GM18499 (cell line): ENCODE data around the gene SLC7A14.

Experiments used
- ATAC-seq: cut with Tn5 transposase; IDR thresholded peaks from one replicate; pipeline ENCODE4 v1.9.1; 2021; ENCODE audit warnings: moderate number of reproducible peaks; ENCODE audit not compliant: insufficient read depth, unreplicated experiment

Gene SLC7A14

DNA sequence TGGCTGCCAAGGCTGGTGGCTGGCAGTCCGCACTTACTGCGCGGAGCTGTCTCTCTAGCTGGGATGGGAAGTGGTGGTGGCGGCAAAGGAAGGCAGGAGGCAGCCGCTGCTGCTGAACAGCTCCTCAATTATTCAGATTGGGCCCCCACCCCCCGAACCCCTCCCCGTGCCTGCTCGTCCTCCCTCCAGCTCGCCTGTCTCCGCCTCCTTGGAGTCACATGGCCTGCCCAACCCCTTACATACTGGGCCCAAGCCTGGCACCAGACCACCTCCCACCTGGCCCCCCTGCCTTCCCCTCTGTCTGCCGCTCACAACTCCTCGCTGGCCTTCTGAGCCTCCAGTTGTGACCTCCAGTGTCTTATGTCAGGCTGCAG, at the start of gene SLC7A14:
Gene SLC7A14 (minus strand): TSS at position 139 of the 374 bp plus-strand sequence. CDS start 59,139 bp downstream, outside the sequence.
- no peak for ATAC-seq

DNA sequence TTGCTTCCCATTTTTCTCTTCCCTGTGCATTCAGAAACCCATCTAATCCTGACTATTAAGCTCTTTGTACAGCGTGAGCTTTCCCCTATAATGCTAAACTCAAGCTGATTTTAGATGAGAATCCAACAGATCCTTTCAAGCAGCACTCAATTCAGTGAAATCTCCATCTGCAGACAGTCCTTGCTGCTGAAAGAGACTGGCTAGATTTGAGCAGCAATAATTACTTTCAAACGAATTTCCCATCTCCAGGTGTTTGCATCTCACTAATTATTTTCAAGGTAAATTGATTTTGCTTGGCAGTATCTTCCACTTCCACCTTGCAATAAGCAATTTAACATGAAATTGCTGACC, 49.5 kb upstream of the SLC7A14 start:
- ATAC-seq: no peak

GRCh38 chr3:170634663-170635384, 48.9 kb upstream of the SLC7A14 start:
- peak; percentile 56 for ATAC-seq

GRCh38 chr3:170633573-170633972, 47.7 kb upstream of the SLC7A14 start:
- no peak for ATAC-seq

- peak; percentile 79 for ATAC-seq
These were observed 46.9 kb upstream of the SLC7A14 start for GRCh38 chr3:170632780-170633179.

GRCh38 chr3:170631755-170632488, 46.0 kb upstream of the SLC7A14 start:
- ATAC-seq: no peak

DNA sequence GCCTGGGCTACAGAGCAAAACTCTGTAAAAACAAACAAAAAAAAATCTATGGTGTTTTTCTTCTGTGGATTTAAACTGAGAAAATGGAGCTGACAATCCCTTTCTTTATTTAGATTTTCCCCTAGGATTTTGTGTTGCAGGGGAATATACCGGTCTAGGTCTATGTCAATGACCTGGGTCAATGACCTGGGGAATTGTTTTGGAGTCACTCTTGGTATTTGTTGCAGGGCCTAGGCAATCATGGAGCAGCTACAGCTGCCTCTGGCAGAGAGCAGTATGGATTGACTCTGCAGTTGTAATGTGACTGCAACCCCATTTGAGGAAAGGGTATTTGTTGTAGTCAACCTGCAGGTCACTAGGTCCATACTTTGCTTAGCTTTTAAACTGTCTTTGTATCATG, 37.6 kb upstream of the SLC7A14 start:
- no peak for ATAC-seq

DNA sequence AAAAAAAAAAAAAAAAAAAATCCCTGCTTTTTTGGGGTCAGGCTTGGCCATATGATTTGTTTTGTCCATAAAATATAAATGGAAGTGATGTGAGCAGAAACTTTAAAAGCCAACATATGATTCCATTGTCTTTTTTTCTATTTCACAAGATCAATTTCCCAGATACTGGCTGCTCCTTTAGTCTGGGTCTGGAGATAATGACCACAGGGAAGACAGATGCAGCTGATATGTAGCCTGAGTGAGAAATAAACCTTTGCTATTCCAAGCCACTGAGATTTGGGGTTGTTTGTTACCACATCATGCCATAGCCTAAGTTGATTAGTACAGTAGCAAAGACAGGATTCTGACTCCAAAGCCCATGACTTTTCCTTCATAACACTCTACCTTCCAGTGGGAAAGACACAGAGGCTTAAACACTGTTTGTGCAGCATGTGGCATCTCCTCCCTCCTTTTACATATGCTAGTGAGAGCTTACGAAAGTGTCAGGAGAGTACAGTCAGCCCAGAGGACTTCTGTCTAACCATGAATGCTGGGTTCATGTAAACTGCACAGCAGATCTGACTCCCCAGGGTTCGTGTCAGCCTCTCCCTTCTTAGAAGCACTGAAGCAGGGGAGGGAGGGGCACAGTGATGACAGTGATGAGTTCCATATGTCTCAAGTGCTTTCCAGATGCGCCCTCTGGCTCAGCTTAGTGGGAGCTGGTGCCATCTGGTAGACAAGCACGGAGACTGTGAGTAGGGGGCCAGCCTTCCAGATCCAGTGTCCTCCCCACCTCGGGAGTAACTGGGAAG, 36.7 kb upstream of the SLC7A14 start:
- ATAC-seq: no peak

DNA sequence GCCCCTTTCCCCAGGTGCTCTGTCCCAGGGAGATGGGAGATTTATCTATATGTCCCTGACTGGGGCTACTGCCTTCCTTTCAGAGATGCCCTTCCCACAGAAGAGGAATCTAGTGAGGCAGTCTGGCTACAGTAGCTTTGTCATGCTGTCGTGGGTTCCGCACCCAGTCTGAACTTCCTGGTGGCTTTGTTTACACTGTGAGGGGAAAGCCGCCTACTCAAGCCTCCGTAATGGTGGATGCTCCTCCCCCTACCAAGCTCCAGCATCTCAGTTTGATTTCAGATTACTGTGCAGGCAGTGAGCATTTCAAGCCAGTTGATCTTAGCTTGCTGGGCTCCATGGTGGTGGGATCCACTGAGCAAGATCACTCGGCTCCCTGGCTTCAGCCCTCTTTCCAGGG, 35.4 kb upstream of the SLC7A14 start:
- no peak for ATAC-seq

DNA sequence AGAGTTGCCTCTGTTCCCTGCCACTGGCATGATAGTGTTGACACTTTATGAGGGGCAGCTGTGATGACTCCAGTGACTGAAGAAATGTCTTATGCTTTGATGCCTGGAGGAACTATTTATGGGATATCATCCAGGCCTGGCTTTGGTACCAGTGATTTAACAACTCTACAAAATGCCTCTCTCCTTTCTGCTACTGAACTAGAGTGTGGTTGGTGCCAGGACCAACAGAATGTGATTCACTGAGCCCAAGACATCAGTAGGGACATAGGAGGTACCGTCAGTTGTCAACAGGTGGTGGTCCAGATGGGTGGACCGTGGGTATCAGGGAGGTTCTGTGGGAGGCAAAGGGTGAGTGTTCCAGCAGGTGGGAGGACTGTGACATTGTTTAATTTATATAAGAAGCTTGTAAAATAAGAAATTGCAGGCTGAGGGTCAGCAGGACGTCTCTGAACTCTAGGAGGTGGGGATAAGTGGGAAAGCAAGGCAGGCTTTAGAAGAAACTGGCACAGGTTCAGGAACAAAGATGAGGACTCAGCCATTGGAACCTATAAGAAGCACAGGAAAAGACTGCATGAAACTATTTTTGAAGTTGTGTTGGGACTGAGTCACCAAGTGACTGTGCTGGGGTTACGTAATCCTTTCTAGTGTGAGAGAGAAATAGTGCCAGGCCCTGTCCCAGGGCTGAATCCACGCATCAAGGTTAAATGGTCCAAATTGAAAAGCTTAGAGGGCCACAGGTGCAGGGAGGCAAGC, 28.5 kb upstream of the SLC7A14 start:
- no peak for ATAC-seq

- ATAC-seq: no peak
These were observed 25.9 kb upstream of the SLC7A14 start for GRCh38 chr3:170611751-170612150.

- no peak for ATAC-seq
These were observed 24.5 kb upstream of the SLC7A14 start for GRCh38 chr3:170610321-170610884.

DNA sequence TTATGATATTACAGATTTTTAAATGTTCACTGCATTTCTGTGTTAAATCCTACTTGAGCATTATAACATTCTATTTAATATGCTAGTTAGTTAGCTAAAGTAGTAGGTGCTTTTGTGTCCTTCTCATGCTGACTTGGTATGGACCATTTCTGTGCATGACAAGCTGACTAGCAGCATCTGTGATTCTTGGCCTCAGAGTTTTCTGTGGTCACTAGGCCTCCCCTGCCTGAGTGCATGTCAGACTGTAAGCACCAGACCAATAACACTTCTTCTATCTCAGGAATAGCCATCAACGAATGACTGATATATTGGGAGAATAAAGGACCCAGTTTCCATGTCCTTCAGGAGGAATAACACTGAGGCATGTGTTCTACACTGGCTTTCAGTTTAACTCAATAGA, 22.6 kb upstream of the SLC7A14 start:
- no peak for ATAC-seq

DNA sequence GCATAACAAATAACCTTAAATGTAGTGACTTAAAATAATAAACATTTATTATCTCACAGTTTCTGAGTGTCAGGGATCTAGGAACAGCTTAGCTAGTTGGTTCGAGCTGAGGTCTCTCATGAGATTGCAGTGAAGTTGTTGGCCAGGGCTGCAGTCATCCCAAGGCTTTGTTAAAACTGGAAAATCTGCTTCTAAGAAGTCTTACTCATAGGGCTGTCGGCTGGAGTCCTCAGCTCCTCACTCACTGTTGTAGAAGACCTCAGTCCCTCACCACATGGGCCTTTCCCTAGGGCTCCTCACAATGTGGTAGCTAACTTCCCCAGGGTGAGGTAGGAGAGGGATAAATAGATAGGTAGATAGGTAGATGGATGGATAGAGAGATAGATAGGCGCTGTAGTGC, 20.8 kb upstream of the SLC7A14 start:
- no peak for ATAC-seq

- no peak for ATAC-seq
These were observed 19.6 kb upstream of the SLC7A14 start for GRCh38 chr3:170605490-170605889.

GRCh38 chr3:170603770-170604510, 18.1 kb upstream of the SLC7A14 start:
- ATAC-seq: no peak

GRCh38 chr3:170602556-170602955, 16.7 kb upstream of the SLC7A14 start:
- no peak for ATAC-seq

- no peak for ATAC-seq
These were observed 14.2 kb upstream of the SLC7A14 start for GRCh38 chr3:170600005-170600624.

DNA sequence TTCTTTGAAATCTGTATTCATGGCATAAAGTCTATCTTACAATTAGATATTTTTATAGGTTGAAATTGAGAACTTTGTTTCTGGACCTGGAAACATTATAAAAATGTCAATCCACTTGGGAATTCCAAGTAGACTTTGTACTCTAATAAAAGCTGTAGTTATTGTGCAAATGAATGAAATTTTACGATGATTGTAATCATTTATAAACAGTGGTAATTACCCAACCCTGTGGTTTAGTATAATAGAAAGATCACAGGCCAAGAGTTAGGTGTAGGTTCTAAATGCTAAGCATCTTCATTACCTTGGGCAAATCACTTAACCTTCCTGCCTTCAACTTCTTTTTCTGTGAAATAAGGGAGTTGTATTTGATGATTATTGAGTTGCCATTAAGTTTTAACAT, 13.2 kb upstream of the SLC7A14 start:
- no peak for ATAC-seq
